ENCODE results near the gene EPS8L3.

Gene EPS8L3

DNA sequence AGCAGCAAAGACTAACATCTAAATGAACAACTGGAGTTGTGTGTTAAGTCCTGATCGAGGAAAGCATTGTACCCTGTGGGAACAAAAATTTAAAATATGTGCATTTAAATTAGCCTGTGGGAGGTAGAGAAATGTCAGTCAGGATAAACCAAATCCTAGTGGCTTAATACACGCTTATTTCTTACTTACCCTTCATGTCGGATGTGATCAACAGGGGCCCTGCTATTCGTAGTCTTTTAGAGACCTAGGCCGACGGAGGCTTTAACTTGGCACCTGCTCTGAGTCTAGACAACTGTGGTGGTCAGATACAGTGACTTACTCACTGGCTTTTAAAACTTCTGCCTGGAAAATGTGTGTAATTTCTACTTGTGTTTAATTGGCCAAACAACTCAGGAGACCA, 33.1 kb downstream of the EPS8L3 start:
- Histone ChIP-seq H3K79me2 (ENCODE audit: low read length) (no peaks in the 10 kb centered on the region), H3K36me3 (replicated peaks; ENCODE audit: low read depth, low read length) (no peaks in the 10 kb centered on the region), H3K4me3 (ENCODE audit: low read length) (no peak overlapping the region), H3K27me3 (ENCODE audit: low read depth, low read length) (no peaks in the 10 kb centered on the region), H3K9me3 (ENCODE audit: insufficient read depth, low read length) (no peaks in the 10 kb centered on the region), H3K9ac (ENCODE audit: low read length) (no peak overlapping the region), H4K20me1 (ENCODE audit: insufficient read depth, low read length) (no peaks in the 10 kb centered on the region), H3K4me2 (ENCODE audit: low read length) (no peak overlapping the region), H3K4me1 (ENCODE audit: low read length) (no peaks in the 10 kb centered on the region), H3K27ac (ENCODE audit: low read length) (no peak overlapping the region), H2AFZ (ENCODE audit: low read depth, low read length) (no peak overlapping the region)
- TF ChIP-seq, protein P1, sequence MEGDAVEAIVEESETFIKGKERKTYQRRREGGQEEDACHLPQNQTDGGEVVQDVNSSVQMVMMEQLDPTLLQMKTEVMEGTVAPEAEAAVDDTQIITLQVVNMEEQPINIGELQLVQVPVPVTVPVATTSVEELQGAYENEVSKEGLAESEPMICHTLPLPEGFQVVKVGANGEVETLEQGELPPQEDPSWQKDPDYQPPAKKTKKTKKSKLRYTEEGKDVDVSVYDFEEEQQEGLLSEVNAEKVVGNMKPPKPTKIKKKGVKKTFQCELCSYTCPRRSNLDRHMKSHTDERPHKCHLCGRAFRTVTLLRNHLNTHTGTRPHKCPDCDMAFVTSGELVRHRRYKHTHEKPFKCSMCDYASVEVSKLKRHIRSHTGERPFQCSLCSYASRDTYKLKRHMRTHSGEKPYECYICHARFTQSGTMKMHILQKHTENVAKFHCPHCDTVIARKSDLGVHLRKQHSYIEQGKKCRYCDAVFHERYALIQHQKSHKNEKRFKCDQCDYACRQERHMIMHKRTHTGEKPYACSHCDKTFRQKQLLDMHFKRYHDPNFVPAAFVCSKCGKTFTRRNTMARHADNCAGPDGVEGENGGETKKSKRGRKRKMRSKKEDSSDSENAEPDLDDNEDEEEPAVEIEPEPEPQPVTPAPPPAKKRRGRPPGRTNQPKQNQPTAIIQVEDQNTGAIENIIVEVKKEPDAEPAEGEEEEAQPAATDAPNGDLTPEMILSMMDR (IDR thresholded peaks at IDR 0.05; ENCODE audit: low read depth, low read length), result no peak
- TF ChIP-seq EZH2phosphoT487 (IDR thresholded peaks at IDR 0.05; ENCODE audit: low read depth), result no peak

DNA sequence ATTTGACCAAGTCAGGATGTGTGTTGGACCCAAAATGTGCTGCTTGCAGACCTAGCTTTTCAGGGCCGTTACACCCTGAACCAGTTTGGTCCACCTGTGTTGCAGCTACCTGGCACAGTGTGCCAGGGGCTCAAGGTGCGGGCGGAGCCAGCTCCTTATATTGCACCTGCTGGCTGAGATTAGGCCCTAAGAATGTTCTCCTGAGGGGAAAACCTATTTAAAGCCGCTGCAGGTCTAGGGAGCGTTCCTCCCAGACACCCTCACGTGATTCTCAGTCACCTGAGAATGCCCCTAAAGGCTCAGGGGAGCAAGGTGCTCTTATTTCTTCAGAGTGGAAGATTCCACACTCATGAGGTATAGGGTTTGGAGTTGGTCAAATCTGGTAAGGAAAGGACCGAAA, 34.9 kb downstream of the EPS8L3 start:
- H3K27me3 ChIP-seq (ENCODE audit: low read depth, low read length), result no peaks in the 10 kb centered on the region
- no peak overlapping the region for H3K4me3 ChIP-seq (ENCODE audit: low read length)
- H3K4me1 ChIP-seq (ENCODE audit: low read length), result no peaks in the 10 kb centered on the region
- TF ChIP-seq EZH2phosphoT487 (IDR thresholded peaks at IDR 0.05; ENCODE audit: low read depth), result no peak
- TF ChIP-seq, protein P1 (IDR thresholded peaks at IDR 0.05; ENCODE audit: low read depth, low read length), result no peak
- no peak overlapping the region for H3K4me2 ChIP-seq (ENCODE audit: low read length)
- no peak overlapping the region for H3K9ac ChIP-seq (ENCODE audit: low read length)
- no peaks in the 10 kb centered on the region for H3K36me3 ChIP-seq (replicated peaks; ENCODE audit: low read depth, low read length)
- no peaks in the 10 kb centered on the region for H3K9me3 ChIP-seq (ENCODE audit: insufficient read depth, low read length)
- no peaks in the 10 kb centered on the region for H3K79me2 ChIP-seq (ENCODE audit: low read length)
- H2AFZ ChIP-seq (ENCODE audit: low read depth, low read length), result no peak overlapping the region
- no peaks in the 10 kb centered on the region for H4K20me1 ChIP-seq (ENCODE audit: insufficient read depth, low read length)
- H3K27ac ChIP-seq (ENCODE audit: low read length), result no peak overlapping the region

DNA sequence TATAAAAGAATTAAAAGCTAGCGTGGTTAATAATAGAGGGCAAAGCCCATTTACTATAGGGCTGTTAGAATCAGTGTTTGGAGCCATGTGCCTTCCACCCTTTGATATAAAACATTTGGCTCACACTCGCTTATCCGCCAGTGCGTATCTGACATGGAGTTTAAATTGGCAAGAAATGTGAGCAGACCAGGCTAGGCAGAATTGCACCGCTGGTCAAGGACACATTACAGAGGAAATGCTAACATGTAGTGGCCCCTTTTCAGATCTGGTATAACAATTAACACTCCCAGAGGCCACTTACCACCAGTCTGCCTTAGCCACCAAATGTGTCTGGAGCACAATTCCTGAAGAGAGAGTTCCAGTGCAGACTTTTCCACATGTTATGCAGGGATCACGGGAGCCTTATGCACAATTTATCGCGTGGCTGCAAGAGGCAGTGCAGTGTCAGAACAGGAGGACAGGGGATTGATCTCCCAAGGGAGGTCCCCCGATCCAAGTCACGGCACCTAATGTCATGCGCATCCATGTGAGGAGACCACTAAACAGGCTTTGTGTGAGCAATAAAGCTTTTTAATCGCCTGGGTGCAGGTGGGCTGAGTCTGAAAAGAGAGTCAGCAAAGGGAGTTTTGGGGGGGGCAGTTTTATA, 36.9 kb downstream of the EPS8L3 start:
- Histone ChIP-seq H3K4me1 (ENCODE audit: low read length) (no peaks in the 10 kb centered on the region), H3K36me3 (replicated peaks; ENCODE audit: low read depth, low read length) (no peaks in the 10 kb centered on the region), H3K27ac (ENCODE audit: low read length) (no peak overlapping the region), H3K79me2 (ENCODE audit: low read length) (no peaks in the 10 kb centered on the region), H3K9ac (ENCODE audit: low read length) (no peak overlapping the region), H3K9me3 (ENCODE audit: insufficient read depth, low read length) (no peaks in the 10 kb centered on the region), H3K4me3 (ENCODE audit: low read length) (no peak overlapping the region), H4K20me1 (ENCODE audit: insufficient read depth, low read length) (no peaks in the 10 kb centered on the region), H3K4me2 (ENCODE audit: low read length) (no peak overlapping the region), H3K27me3 (ENCODE audit: low read depth, low read length) (no peaks in the 10 kb centered on the region), H2AFZ (ENCODE audit: low read depth, low read length) (no peak overlapping the region)
- TF ChIP-seq, protein P1 (IDR thresholded peaks at IDR 0.05; ENCODE audit: low read depth, low read length), result no peak
- no peak for TF ChIP-seq EZH2phosphoT487 (IDR thresholded peaks at IDR 0.05; ENCODE audit: low read depth)

DNA sequence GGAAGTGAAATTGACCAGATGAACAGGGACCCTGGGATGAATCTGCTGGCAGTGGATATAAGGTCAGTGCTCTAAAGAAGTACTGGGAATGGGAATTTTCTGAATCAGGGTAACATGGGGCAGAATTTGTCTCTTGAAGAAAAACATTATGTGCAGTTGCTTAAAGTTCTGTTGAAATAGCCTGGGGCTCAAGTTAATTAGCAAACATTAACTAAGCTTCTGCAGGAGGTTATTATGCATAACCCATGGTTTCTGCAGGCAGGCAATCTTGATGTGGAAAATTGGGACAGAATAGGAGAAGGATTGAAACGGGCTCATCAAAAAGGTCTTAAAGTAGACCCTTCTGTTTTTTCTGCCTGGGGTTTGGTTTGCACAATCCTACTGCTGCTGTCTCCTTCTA, 37.7 kb downstream of the EPS8L3 start:
- H3K27ac ChIP-seq (ENCODE audit: low read length), result no peak overlapping the region
- no peaks in the 10 kb centered on the region for H4K20me1 ChIP-seq (ENCODE audit: insufficient read depth, low read length)
- no peaks in the 10 kb centered on the region for H3K9me3 ChIP-seq (ENCODE audit: insufficient read depth, low read length)
- no peaks in the 10 kb centered on the region for H3K79me2 ChIP-seq (ENCODE audit: low read length)
- H3K4me1 ChIP-seq (ENCODE audit: low read length), result no peaks in the 10 kb centered on the region
- no peak overlapping the region for H3K9ac ChIP-seq (ENCODE audit: low read length)
- H3K36me3 ChIP-seq (replicated peaks; ENCODE audit: low read depth, low read length), result no peaks in the 10 kb centered on the region
- TF ChIP-seq EZH2phosphoT487 (IDR thresholded peaks at IDR 0.05; ENCODE audit: low read depth), result no peak
- TF ChIP-seq, protein P1 (IDR thresholded peaks at IDR 0.05; ENCODE audit: low read depth, low read length), result no peak
- H3K27me3 ChIP-seq (ENCODE audit: low read depth, low read length), result no peaks in the 10 kb centered on the region
- H3K4me2 ChIP-seq (ENCODE audit: low read length), result no peak overlapping the region
- no peak overlapping the region for H2AFZ ChIP-seq (ENCODE audit: low read depth, low read length)
- H3K4me3 ChIP-seq (ENCODE audit: low read length), result no peak overlapping the region
